Measurements from ENCODE around the gene OR10J4.

DNA sequence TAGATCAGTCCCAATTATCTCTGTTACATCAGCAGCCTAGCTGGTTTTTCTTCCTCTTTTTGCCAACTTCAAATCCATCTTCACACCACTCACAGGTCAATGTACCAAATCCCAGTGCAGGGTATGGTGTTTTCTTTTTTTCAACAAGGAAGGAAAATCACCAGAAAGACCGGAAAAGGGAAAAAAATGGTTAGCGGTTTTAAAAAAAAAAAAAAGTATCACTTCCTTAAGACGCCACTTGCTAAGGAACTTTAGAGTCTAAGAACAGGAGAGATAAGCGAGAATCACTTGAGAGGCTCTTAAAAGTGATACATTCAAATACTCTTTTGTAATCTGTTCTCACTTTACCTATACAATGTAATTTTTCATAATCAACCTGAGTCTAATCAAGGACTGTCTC lies 4.5 kb downstream of the OR10J4 start:
- TF ChIP-seq, protein P1, sequence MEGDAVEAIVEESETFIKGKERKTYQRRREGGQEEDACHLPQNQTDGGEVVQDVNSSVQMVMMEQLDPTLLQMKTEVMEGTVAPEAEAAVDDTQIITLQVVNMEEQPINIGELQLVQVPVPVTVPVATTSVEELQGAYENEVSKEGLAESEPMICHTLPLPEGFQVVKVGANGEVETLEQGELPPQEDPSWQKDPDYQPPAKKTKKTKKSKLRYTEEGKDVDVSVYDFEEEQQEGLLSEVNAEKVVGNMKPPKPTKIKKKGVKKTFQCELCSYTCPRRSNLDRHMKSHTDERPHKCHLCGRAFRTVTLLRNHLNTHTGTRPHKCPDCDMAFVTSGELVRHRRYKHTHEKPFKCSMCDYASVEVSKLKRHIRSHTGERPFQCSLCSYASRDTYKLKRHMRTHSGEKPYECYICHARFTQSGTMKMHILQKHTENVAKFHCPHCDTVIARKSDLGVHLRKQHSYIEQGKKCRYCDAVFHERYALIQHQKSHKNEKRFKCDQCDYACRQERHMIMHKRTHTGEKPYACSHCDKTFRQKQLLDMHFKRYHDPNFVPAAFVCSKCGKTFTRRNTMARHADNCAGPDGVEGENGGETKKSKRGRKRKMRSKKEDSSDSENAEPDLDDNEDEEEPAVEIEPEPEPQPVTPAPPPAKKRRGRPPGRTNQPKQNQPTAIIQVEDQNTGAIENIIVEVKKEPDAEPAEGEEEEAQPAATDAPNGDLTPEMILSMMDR (IDR thresholded peaks at IDR 0.05; ENCODE audit: low read depth, low read length), result no peak
- no peak for TF ChIP-seq EZH2phosphoT487 (IDR thresholded peaks at IDR 0.05; ENCODE audit: low read depth)
